NCI-H1048 (cell line): ENCODE results near the gene BCL11A.
"Not testable (repeated sequence)": the region's sequence is repeated elsewhere in the genome, so short reads cannot be mapped to it uniquely, and the experiment has no call there.

Experiments used
- DNase-seq: peaks from one replicate; lab custom pipeline; 2025; lab: John Stamatoyannopoulos, UW

The BCL11A gene

GRCh38 chr2:60432035-60432601 is 121.3 kb downstream of the BCL11A start:
- DNase-seq = no peak

- no peak for DNase-seq
Observed at GRCh38 chr2:60429681-60430080, 123.8 kb downstream of the BCL11A start.

DNA sequence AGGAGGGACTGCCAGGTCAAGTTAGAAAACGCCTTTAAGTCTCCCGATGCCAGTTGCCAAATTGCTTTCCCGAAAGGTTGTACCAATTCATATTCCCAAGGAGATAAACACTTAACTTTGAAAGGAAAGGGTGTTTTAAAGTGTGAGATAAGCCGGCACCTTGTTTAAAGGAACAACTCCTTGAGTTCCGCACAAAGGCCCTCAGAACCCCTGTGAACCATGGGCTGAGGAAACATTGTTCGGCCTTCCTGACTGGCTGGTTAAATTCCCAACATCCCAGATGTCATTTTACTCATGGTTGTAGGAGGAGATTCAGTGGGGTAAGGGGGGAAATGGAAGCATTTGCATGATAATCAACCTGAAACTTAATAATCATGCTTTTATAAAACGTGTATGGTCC is 126.6 kb downstream of the BCL11A start:
- DNase-seq = no peak

DNA sequence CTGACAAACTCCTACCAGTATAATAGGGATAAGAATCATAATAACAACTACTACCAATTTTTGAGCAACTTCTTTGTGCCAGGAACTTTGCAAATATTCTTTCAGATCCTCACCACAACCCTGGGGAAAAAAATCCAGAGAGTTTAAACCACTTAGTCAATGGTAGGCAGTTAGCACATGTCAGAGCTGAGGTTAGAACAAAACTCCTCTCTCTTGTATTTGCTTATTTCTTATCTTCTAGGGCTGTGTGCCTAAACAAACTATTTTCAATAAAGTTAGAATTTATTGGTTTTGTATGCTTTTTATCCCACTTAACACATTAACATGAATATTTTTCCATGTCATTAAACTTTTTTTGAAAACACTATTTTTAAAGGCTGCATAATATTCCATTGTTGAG is 127.1 kb downstream of the BCL11A start:
- DNase-seq = no peak

DNA sequence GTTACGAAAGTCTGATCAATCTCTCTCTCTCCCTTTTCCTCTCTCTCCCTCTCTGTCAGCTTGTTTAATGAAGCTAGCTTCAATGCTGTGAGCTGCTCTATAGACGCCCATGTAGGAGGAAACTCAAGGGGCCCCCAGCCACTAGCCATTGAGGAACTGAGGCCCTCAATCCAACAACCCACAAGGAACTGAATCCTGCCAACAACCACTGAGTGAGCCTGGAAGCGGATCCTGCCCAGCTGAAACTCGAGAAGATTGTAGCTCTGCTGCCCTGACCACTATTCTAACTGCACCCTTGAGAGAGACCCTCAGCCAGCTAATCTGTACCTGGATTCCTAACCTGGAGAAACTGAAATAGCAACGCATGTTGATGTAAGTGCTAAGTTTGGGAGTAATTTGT is 129.2 kb downstream of the BCL11A start:
- no peak for DNase-seq

DNA sequence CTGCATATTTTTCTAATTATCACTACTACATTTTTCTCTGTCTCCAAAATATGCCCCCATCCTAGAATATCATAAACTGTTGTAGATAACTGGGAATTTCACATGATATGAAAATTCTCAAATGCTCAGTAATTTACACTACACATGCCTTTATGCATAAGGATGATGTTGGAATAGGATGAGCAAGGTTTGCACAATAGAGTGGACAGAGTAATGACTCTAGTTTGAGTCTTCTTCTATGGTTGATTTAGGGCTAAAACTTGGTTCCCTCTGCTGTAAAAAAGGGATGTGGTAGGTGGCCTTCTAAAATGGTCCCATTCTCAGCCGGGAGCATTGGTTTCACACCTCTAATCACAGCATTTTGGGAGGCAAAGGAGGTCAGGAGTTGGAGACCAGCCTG is 129.9 kb downstream of the BCL11A start:
- no peak for DNase-seq

DNA sequence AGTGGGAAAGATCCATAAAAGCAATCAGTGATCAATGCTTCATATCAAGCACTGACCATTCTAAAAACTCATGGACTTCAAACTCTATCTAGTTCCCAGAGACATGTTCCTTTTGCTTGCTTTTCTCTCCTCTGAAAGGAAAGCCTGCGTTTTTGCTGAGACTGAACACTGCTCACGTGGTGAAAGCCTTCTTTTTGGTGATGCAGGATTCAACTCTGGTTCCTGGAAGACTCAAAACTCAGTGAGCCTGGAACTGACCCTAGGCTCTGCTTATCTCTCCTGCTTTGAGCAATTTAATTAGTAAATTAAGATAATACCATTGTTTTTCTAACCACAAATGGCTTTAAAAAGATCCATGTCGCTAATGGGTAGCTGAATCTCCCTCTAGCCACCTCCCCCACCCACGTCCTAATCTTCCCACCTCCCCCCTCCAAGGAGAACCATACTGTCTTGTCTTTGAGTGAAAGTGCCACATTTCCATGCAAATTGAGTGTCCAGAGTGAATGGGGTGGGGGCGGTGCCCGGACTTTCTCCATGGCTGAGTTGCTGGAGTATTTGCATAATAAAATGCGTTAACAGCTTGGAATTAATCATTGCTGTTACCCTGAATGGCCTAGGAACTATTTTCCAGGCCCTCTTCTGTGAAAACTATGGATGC is 130.5 kb downstream of the BCL11A start:
- DNase-seq = peak; percentile 61

GRCh38 chr2:60417210-60417609 is 136.2 kb downstream of the BCL11A start:
- DNase-seq = not testable (repeated sequence)

DNA sequence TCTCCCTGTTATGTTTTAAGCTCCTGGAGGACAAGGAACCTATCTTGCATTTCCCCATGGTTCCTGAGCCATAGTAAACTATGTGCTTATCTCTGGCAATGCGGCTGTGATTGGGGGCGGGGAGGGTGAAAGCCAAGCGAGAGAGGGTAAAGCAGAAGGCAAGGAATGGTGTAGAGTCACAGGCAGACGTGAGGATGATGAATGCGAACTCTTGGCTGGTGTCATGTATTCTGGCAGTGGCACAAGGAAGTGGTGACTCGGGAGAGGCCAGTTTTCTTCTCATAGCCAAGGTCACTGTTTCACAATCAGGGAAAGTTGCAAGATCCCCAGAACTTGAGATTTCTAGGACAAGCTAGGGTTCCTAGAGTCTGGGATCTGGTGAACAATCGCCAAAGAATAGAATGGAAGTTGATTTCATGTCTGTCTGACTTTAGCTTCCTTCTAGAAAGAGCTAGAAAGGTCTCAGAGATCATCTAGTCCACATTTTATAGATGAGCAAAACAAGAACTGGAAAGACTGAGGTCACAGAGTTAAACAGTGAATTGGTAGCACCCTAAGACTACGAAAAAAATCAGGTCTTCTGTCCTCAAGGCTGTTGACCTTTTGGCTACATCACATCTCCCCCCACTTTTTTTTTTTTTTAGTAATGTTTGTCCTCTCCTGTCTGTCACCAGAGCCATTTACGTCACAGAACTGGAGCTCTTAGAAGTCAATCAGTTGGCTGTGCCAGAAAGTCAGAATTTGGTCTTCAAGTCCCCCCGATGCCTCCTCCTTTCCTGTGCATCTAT is 137.0 kb downstream of the BCL11A start:
- DNase-seq = no peak

- no peak for DNase-seq
Observed at GRCh38 chr2:60415814-60416213, 137.6 kb downstream of the BCL11A start.

GRCh38 chr2:60414495-60415138 is 138.8 kb downstream of the BCL11A start:
- DNase-seq = no peak

GRCh38 chr2:60413814-60414168 is 139.7 kb downstream of the BCL11A start:
- no peak for DNase-seq

DNA sequence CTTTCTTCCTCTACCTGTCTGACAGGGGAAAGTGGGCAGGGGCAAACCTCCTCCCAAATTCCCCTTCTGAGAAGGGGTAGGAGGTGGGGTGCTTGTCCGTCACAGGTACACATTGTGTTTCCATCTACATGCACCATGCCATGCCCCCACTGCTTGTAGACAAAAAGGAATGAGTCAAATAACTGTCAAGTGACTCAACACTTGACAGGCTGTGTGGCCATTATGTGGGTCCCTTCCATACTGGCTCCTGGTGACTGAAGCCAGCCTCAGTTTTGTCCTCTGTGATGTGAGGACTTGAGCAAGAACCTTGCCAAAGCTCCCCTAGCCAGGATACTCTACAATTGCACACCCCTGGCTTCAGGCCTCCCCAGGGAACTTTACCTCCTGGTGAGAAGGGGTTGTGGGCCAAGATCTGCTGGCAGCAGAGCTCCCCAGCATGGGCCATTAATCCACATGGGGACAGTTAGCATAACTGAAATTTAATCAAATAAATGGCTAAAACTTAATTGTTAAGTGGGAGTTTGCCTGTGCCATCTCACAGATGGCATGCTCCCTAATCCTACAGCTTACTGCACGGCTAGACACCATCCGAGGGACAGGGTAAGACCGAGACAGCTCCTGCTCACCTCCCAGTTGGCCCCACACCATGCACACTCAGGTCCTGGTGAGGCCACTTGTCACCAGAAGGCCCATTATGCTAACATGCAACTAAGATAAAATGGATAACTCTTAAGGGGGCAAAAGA is 140.2 kb downstream of the BCL11A start:
- DNase-seq = no peak

DNA sequence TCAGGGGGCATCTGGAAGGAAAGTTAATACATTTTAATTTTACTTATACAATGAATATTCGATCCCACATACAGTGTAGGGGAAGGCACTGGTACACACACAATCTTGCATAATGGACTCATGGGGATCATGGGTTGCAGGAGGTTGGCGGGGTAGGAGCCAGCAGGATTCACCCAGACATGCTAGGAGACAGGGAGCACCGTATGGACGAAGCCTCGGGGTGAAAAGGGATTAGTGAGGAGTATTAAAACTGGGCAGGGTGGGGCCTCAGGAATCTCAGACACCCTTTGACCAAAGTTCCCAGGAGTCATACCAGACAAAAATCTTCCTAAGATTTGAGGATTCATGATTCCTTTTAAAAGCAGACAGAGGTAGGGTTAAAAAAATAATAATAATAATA is 140.8 kb downstream of the BCL11A start:
- no peak for DNase-seq

- DNase-seq = no peak
Observed at GRCh38 chr2:60412027-60412426, 141.4 kb downstream of the BCL11A start.

DNA sequence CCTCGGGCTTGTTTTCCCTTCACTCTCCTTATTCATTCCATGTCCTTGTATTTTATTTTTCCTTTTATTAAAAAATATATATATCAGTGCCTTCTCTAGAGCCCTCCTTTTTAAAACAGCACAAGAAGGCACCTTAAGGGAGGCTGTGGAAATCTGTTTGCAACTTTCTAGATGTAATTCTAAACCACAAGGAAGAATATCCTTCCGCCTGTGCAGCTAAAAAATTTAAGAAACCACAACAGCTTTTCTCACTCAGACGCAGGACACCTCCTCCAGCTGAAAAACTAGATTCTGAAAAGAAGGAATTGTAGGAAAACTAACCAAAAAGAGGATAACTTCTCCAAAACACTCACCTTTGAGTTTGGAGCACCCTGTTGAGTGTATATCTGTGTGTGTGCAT is 142.2 kb downstream of the BCL11A start:
- no peak for DNase-seq

GRCh38 chr2:60410456-60411146 is 142.9 kb downstream of the BCL11A start:
- DNase-seq = no peak

DNA sequence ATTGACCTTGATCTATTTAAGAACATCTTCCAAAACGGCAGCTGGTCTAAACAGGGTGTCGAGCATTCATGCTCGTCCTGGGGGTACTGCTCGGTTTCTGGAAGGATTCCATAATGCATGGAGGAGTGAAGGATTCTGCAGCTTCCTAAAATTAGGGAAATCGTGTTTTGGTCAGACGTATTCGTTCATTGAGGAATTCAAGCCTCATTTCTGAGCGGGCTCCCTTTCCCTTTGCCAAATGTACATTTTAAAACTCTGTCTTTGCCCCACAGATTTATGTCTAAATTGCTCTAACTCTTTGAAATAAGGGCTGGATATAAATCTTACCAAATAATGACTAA is 144.0 kb downstream of the BCL11A start:
- no peak for DNase-seq

DNA sequence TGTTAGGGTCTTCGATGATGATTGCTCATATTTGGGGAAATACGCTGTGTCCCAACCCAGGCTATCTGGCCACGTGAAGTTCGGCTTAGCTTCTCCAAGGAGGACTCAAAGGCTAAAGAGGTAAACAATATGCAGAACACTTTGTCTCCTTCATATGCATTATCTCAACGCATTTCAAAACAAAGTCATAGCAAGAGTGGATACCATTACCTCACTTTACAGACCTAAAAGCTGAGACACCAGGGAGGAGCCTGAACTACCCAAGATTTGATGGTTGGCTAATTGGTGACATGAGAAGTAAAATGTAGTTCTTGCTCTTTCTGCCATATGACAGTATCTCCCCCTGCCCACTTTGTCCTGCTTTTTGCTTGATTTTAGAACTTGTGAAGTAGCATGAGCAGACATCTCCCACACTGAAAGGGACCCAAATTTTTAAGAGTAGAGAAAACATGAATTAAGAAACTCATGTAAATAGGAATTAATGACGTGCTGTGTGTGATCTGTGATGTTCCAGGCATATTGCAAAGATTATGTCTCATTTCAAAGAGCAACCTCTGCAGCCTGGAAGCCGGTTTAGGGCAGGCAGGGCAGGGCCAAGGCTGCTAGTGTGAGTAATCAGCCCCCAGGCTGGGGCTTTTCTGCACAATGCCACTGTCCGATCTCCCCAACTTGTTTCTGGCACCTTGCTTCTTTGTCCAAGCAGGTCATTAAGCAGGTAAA is 144.5 kb downstream of the BCL11A start:
- DNase-seq = no peak

- DNase-seq = no peak
Observed at GRCh38 chr2:60408207-60408606, 145.2 kb downstream of the BCL11A start.

GRCh38 chr2:60407398-60407797 is 146.1 kb downstream of the BCL11A start:
- no peak for DNase-seq
